K562 (cell line): ENCODE measurements around the gene ARID3B. TPM values are rescaled to one million over a fixed set of nuclear protein-coding genes. Genes with fewer than 3 reads are reported as not detected.
A peak's percentile ranks its signal among the peaks of the same experiment; 100 is the strongest.

Experiments
- ARNT ChIP-seq, 2 experiments: fragments of 450-650 bp; IDR thresholded peaks; 2 replicates each; pipeline ENCODE4 v1.6.1; 2016; ENCODE audit warnings: mild to moderate bottlenecking in 1 of 2
- BCOR ChIP-seq: fragments of 450-650 bp; IDR thresholded peaks from 2 replicates; pipeline ENCODE4 v1.6.1; 2016
- BRD9 ChIP-seq: fragments of 450-650 bp; IDR thresholded peaks from 2 replicates; pipeline ENCODE4 v1.6.1; 2018; ENCODE audit warnings: low read depth; ENCODE audit not compliant: partially characterized antibody
- BRF1 ChIP-seq: IDR thresholded peaks from 3 replicates; pipeline ENCODE4 v1.6.1; 2011; ENCODE audit warnings: borderline replicate concordance, mild to moderate bottlenecking; ENCODE audit not compliant: insufficient read length; ENCODE audit errors: extremely low read depth
- CBX5 ChIP-seq: IDR thresholded peaks from 2 replicates; pipeline ENCODE4 v1.6.1; 2014; ENCODE audit warnings: low read depth, borderline replicate concordance
- ESRRB ChIP-seq: fragments of 250-450 bp; sonication (Bioruptor Pico); IDR thresholded peaks from 2 replicates; pipeline ENCODE4 v1.5.0; 2020; ENCODE audit warnings: mild to moderate bottlenecking, moderate library complexity, borderline replicate concordance
- KDM5B ChIP-seq: fragments of 200-600 bp; sonication (generic); IDR thresholded peaks from 2 replicates; pipeline ENCODE4 v1.6.1; 2012; ENCODE audit warnings: low read depth, mild to moderate bottlenecking, moderate library complexity, low read length, control low read depth, inconsistent platforms; ENCODE audit not compliant: insufficient replicate concordance
- L3MBTL2 ChIP-seq: fragments of 450-650 bp; IDR thresholded peaks from 2 replicates; pipeline ENCODE4 v1.6.1; 2016; ENCODE audit warnings: mild to moderate bottlenecking, moderate library complexity
- MAFF ChIP-seq: IDR thresholded peaks from 2 replicates; pipeline ENCODE4 v1.6.1; 2012; ENCODE audit warnings: low read length, improper control_type of control experiment
- MEIS2 ChIP-seq: fragments of 450-650 bp; IDR thresholded peaks from 2 replicates; pipeline ENCODE4 v1.6.1; 2014; ENCODE audit warnings: mild to moderate bottlenecking; ENCODE audit not compliant: partially characterized antibody
- MIER1 ChIP-seq: fragments of 450-650 bp; IDR thresholded peaks from 2 replicates; pipeline ENCODE4 v1.6.1; 2016; ENCODE audit warnings: antibody characterized with exemption, mild to moderate bottlenecking, low read depth
- NEUROD1 ChIP-seq: fragments of 150-350 bp; IDR thresholded peaks from 2 replicates; pipeline ENCODE4 v1.6.1; 2014; ENCODE audit warnings: borderline replicate concordance, low read length, low read depth; ENCODE audit not compliant: partially characterized antibody
- NR2C1 ChIP-seq, 2 experiments: fragments of 450-650 bp; IDR thresholded peaks; 2 replicates each; pipeline ENCODE4 v1.6.1; 2017; ENCODE audit warnings: mild to moderate bottlenecking in 2 of 2, antibody characterized with exemption in 1 of 2, inconsistent platforms in 1 of 2, missing compliant biosample characterization in 1 of 2, missing genetic modification characterization in 1 of 2
- PCBP2 ChIP-seq: fragments of 200-400 bp; formaldehyde crosslinking; IDR thresholded peaks from 2 replicates; pipeline ENCODE4 v1.6.1; 2018; ENCODE audit warnings: low read length, low read depth, mild to moderate bottlenecking, moderate library complexity; ENCODE audit not compliant: poor library complexity, severe bottlenecking
- PHB ChIP-seq: fragments of 250-450 bp; sonication (Bioruptor Pico); IDR thresholded peaks from 2 replicates; pipeline ENCODE4 v1.5.0; 2021
- RBBP5 ChIP-seq: fragments of 200-600 bp; sonication (generic); IDR thresholded peaks from 2 replicates; pipeline ENCODE4 v1.6.1; 2012; ENCODE audit warnings: borderline replicate concordance, mild to moderate bottlenecking, low read length, control low read depth, inconsistent platforms; ENCODE audit not compliant: insufficient read depth, poor library complexity, severe bottlenecking
- TGIF2 ChIP-seq: sonication (generic); formaldehyde crosslinking; IDR thresholded peaks from 2 replicates; pipeline ENCODE4 v1.8.1; 2022; ENCODE audit warnings: mild to moderate bottlenecking, missing genetic modification reagents, moderate library complexity
- ZFP1 ChIP-seq: fragments of 450-650 bp; formaldehyde crosslinking; IDR thresholded peaks from 2 replicates; pipeline ENCODE4 v1.4.0; 2020; ENCODE audit warnings: mild to moderate bottlenecking, mixed read lengths
- ZKSCAN3 ChIP-seq: fragments of 250-450 bp; sonication (Bioruptor Pico); IDR thresholded peaks from 2 replicates; pipeline ENCODE4 v1.4.0; 2020
- ZNF23 ChIP-seq: fragments of 250-450 bp; sonication (Bioruptor Pico); IDR thresholded peaks from 2 replicates; pipeline ENCODE4 v1.4.0; 2020; ENCODE audit warnings: mild to moderate bottlenecking
- ZNF3 ChIP-seq: fragments of 250-450 bp; sonication (Bioruptor Pico); IDR thresholded peaks from 2 replicates; pipeline ENCODE4 v1.5.0; 2021; ENCODE audit warnings: mild to moderate bottlenecking, moderate library complexity
- ZNF316 ChIP-seq: fragments of 450-650 bp; IDR thresholded peaks from 2 replicates; pipeline ENCODE4 v1.6.1; 2016
- ZNF583 ChIP-seq: fragments of 250-450 bp; sonication (Bioruptor Pico); IDR thresholded peaks from 2 replicates; pipeline ENCODE4 v1.4.0; 2020
- polyA plus RNA-seq, 8 experiments: library from polyadenylated mRNA; depleted of rRNA in 4 of 8; stranded (reverse) in 5 of 8; unstranded in 3 of 8; fragments of >200 nt; fragmentation: Nextera tagmentation in 2 of 8; fragmentation: Illumina TruSeq in 1 of 8; extraction: Ambion mirVana in 2 of 8; extraction: Trizol in 1 of 8; gene quantifications; 2 replicates each; pipeline versions ENCODE4 v1.2.1 to v1.2.3, GENCODE V29; 2011 to 2014; ENCODE audit warnings: inconsistent platforms in 1 of 8, missing spikeins in 1 of 8
- total RNA-seq, 7 experiments: library from RNA; depleted of rRNA in 6 of 7; stranded (reverse); fragments of >200 nt in 6 of 7; fragmentation: Illumina TruSeq in 2 of 7; extraction: Trizol in 2 of 7; gene quantifications; 2 replicates each; pipeline versions ENCODE4 v1.2.1 to v1.2.3, GENCODE V29; 2011 to 2021; ENCODE audit warnings: low replicate concordance in 1 of 7
- TF ChIP-seq, protein P1 (sequence below): sonication (generic); formaldehyde crosslinking; IDR thresholded peaks from 2 replicates; pipeline ENCODE4 v1.9.0; 2022; ENCODE audit warnings: mild to moderate bottlenecking, missing genetic modification reagents
- TF ChIP-seq, protein P2 (sequence below): fragments of 200-800 bp; sonication (Bioruptor generic); IDR thresholded peaks from 2 replicates; pipeline ENCODE4 v1.6.1; 2017; ENCODE audit warnings: missing genetic modification characterization, missing compliant biosample characterization
- TF ChIP-seq, protein P3 (sequence below): fragments of 250-450 bp; sonication (Bioruptor Pico); IDR thresholded peaks from 2 replicates; pipeline ENCODE4 v1.8.0; 2021; ENCODE audit warnings: moderate library complexity, mild to moderate bottlenecking, inconsistent platforms
- TF ChIP-seq, protein P4 (sequence below): fragments of 450-650 bp; formaldehyde crosslinking; IDR thresholded peaks from 2 replicates; pipeline ENCODE4 v1.4.0; 2020; ENCODE audit warnings: mild to moderate bottlenecking, moderate library complexity

The ARID3B gene
- total and polyA plus RNA-seq, 9 of the 15 experiments (the other 6 are each of a cell fraction or from before 2014, with no cell fraction given) = 0.32 to 15.1 (median 7.1) TPM

DNA sequence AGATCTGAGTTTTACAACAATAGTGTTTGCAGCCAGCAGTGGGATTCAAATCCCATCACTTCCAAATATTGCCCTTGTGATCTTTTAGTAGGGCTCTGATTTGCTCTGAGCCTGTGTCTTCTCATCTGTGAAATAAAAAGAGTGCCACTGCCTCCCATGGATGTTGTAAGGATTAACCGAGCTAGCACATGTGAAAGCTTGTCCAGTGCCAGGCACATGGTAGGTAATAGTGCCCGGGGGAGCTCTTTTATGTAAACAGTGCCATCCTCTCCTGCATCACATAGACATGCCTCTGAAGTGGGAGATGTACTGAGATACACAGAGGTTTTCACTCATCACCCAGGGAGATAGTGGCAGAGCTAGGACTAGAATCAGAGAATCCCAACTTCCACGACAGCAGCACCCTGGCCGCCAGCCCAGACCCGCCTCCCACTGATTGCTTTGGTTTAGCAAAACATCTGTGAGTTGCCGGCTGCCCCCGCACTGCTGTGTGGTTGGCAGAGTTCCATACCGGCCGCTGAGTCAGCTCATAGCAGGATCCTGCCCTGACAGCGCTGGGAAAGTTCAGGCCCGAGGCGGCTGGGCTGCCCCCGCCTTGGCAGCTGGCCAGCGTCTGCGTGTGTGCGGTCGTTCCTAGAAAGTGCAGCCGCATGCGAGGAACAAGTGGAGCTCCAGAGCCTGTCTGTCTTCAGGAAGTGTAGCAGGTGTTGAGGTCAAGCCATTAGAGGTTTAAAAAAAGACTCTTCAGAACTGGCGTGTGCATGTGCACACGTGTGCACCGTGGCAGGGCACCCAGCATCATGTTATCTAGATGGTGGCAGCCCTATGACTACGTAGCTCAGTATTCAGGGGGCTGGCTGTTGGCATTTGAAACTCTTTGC is 5.0 kb downstream of the ARID3B start (continued):
- TF ChIP-seq ZNF23 (CRISPR knock-in tag) = no peak
- TF ChIP-seq, protein P1, sequence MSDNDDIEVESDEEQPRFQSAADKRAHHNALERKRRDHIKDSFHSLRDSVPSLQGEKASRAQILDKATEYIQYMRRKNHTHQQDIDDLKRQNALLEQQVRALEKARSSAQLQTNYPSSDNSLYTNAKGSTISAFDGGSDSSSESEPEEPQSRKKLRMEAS (CRISPR knock-in tag) = peak; percentile 99
- peak; percentile 100 for TF ChIP-seq BCOR
- no peak for TF ChIP-seq TGIF2 (CRISPR knock-in tag)
- no peak; the same call in 1 of the 2 replicates for TF ChIP-seq CBX5
- TF ChIP-seq NR2C1 (IDR thresholded peaks at IDR 0.05) = peak; percentile 33; the same call in 1 of the 2 replicates
- TF ChIP-seq NR2C1 (tag; IDR thresholded peaks at IDR 0.05) = peak; percentile 76
- TF ChIP-seq KDM5B = no peak
- TF ChIP-seq MAFF = peak; percentile 78
- TF ChIP-seq, protein P2, sequence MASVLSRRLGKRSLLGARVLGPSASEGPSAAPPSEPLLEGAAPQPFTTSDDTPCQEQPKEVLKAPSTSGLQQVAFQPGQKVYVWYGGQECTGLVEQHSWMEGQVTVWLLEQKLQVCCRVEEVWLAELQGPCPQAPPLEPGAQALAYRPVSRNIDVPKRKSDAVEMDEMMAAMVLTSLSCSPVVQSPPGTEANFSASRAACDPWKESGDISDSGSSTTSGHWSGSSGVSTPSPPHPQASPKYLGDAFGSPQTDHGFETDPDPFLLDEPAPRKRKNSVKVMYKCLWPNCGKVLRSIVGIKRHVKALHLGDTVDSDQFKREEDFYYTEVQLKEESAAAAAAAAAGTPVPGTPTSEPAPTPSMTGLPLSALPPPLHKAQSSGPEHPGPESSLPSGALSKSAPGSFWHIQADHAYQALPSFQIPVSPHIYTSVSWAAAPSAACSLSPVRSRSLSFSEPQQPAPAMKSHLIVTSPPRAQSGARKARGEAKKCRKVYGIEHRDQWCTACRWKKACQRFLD (CRISPR knock-in tag) = peak; percentile 98
- TF ChIP-seq ARNT (IDR thresholded peaks at IDR 0.05) = peak; percentile 88 to 89; a peak in 3 of 4 replicates
- TF ChIP-seq ZNF3 (CRISPR knock-in tag) = no peak
- no peak for TF ChIP-seq BRF1
- TF ChIP-seq ESRRB (CRISPR knock-in tag) = no peak
- peak; percentile 93 for TF ChIP-seq L3MBTL2
- no peak for TF ChIP-seq ZKSCAN3 (CRISPR knock-in tag)
- TF ChIP-seq, protein P3, sequence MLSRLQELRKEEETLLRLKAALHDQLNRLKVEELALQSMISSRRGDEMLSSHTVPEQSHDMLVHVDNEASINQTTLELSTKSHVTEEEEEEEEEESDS (CRISPR knock-in tag) = no peak
- TF ChIP-seq RBBP5 = peak; percentile 56
- peak; percentile 99 for TF ChIP-seq ZNF316
- TF ChIP-seq, protein P4, sequence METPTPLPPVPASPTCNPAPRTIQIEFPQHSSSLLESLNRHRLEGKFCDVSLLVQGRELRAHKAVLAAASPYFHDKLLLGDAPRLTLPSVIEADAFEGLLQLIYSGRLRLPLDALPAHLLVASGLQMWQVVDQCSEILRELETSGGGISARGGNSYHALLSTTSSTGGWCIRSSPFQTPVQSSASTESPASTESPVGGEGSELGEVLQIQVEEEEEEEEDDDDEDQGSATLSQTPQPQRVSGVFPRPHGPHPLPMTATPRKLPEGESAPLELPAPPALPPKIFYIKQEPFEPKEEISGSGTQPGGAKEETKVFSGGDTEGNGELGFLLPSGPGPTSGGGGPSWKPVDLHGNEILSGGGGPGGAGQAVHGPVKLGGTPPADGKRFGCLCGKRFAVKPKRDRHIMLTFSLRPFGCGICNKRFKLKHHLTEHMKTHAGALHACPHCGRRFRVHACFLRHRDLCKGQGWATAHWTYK (CRISPR knock-in tag) = peak; percentile 38; the same call in 1 of the 2 replicates
- TF ChIP-seq ZFP1 (CRISPR knock-in tag) = no peak
- TF ChIP-seq MEIS2 = peak; percentile 92
- peak; percentile 81 for TF ChIP-seq NEUROD1
- TF ChIP-seq PCBP2 = no peak
- TF ChIP-seq PHB (CRISPR knock-in tag) = no peak
- TF ChIP-seq BRD9 = peak; percentile 55
- TF ChIP-seq ZNF583 (CRISPR knock-in tag) = no peak
- TF ChIP-seq MIER1 = no peak
